Fibroblast of upper back skin (primary cell): Measurements from ENCODE around the gene TAS1R3.

Experiments used
- DNase-seq: peaks from one replicate; pipeline ENCODE4 v3.0.0-alpha.2; 2013

Gene TAS1R3

GRCh38 chr1:1324524-1325287, 6.4 kb upstream of the TAS1R3 start, which contains the start of the genes CPTP and INTS11:
CPTP (plus strand) TSS chr1:1324802; CDS start chr1:1326911, 2,109 bp downstream.
INTS11 (minus strand) TSS chr1:1324660; CDS start chr1:1324608, 52 bp downstream.
- DNase-seq = peak; percentile 90

DNA sequence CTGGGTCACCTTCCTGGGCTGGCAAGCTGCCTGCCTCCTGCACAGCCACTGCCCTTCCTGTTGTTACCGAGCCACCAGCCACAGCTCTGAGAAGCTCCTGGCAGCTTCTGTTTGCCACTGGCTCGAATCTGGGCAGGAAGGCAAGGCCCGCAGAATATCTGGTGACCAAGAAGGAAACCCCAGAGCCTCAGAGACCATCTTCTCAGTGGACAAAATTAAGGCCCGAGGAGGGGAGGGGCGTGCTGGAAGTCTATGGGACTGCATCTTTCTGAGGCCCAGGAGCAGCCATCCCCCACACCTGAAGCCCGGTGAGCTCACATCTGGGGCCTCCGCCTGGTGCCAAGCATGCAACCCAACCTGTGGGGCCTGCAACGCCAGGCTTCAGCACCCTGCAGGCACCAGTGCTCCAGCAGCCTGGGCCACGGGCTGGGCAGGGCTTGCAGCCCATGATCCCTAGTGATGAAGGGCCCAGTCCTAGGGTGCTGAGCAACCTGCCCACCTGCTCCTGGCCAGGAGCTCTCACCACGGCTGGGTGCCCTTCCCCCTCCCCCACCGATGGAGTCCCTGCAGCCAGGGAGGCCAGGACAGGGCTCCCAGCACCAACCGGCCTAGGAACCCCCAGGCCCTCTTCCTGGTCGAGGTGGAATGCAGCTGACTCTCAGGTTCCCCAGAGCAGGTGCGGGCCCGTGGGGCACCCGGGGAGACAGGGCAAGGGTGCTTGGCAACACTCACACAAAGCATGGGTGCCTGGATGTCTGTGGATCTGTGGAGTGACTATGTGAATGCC, 5.6 kb upstream of the TAS1R3 start:
- DNase-seq = no peak

- DNase-seq = no peak
Measured at GRCh38 chr1:1326075-1326605, 4.9 kb upstream of the TAS1R3 start.

DNA sequence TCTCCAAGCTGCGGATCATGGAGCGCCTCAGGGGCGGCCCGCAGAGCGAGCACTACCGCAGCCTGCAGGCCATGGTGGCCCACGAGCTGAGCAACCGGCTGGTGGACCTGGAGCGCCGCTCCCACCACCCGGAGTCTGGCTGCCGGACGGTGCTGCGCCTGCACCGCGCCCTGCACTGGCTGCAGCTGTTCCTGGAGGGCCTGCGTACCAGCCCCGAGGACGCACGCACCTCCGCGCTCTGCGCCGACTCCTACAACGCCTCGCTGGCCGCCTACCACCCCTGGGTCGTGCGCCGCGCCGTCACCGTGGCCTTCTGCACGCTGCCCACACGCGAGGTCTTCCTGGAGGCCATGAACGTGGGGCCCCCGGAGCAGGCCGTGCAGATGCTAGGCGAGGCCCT, 3.8 kb upstream of the TAS1R3 start:
- DNase-seq = no peak

GRCh38 chr1:1328254-1328653, 2.8 kb upstream of the TAS1R3 start:
- no peak for DNase-seq

DNA sequence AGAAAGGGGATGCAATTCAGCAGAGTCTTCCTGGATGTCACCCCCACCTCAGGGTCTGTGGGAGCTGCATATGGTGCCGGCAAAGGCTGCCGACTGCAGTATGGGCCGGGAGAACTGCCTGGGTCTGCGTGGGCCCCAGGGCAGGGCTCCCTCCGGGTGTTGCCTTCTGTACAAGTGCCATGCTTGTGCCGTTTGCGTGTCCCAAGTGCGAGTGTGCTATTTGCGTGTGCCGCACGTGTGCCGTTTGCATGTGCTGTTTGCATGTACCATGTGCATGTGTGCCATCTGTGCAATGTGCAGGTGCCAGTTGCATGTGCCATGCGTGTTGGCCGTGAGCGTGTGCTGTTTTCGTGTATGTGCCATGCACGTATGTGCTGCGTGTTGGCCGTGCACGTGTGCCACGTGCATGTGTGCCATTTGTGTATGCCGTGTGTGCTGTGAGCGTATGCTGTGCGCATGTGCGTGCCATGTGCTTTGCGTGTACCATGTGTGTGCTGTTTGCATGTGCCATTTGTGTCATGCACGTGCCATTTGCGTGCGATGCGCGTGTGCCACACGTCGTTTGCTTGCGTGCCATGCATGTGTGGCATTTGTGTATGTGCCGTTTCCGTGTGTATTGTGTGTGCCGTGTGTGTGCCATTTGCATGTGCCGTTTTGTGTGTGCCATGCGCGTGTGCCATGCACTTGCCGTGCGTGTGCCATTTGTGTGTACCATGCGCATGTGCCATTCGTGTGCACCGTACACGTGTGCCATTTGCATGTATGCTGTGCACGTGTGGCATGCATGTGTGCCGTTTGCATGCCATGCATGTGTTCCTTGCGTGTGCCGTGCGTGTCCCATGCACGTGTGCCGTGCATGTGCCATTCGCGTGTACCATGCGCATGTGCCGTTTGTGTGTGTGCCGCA, 1.5 kb upstream of the TAS1R3 start:
- DNase-seq = no peak

- no peak for DNase-seq
Measured at GRCh38 chr1:1330366-1331067, 563 bp upstream of the TAS1R3 start.

GRCh38 chr1:1332031-1332755, 1.1 kb downstream of the TAS1R3 start:
- DNase-seq = no peak

GRCh38 chr1:1332774-1333480, 1.8 kb downstream of the TAS1R3 start:
- no peak for DNase-seq

- no peak for DNase-seq
Measured at GRCh38 chr1:1333551-1334241, 2.6 kb downstream of the TAS1R3 start.

GRCh38 chr1:1334835-1335234, 3.8 kb downstream of the TAS1R3 start:
- DNase-seq = no peak

DNA sequence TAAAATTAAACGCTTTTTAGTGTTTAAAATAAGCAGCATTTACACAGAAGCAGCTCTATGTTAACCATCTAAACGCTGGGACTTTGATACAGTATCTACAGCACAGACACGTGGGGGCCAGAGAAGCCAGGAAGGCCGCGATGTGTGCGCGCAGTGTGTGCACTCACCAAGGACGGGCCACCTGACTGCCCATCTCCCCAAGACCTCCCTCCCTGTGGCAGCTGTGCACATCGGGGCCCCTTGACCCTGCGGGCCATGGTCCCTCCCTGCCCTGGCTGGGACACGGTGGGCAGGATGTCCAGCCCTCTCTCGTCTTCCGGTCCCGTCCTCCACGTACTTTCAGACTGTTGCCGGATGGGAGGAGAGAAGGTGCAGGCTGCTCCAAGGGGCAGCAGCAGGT, 4.2 kb downstream of the TAS1R3 start:
- DNase-seq = no peak

DNA sequence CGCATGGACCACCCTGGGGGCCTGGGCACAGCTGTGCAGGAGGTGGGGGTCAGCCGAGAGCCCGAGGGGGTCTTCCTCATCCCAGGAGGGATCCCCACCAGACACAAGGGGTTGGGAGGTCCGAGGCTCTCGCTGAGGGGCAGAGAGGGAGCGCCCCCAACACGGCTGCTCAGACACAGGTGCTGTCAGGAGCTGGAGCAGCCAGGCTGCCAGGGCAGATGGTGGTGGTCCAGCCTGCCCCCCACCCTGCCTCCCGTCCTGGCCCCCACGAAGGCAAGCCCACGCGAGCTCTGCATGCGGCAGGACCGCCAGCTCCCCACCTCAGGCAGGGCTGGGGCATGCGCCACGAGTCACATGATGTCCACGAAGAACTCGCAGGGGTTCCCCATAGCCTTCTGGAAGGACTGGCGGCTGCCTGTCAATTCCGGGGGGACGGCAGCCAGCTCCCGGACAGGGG, 4.7 kb downstream of the TAS1R3 start:
- no peak for DNase-seq

DNA sequence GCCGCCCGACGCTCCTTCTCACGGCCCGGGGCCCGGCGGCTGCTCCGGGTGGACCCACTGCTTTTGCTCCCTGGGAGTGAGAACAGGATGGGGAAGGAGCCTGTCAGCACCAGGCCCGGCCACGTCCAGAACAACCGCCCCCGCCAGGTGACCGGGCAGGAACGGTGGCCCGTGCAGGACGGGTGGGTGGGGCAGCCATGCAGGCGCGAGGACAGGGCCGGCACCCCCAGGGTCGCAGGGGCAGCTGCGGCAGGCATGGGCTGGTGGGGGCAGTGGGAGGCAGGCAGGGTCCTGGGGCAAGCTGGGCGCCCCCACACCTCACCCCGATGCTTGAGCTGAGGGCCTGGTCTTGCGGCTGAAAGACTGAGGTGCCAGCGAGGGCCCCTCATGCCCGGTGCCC, 5.4 kb downstream of the TAS1R3 start:
- no peak for DNase-seq

- no peak for DNase-seq
Measured at GRCh38 chr1:1336931-1337792, 6.1 kb downstream of the TAS1R3 start.

- no peak for DNase-seq
Measured at GRCh38 chr1:1337793-1338147, 6.7 kb downstream of the TAS1R3 start.

GRCh38 chr1:1338278-1338677, 7.2 kb downstream of the TAS1R3 start:
- DNase-seq = no peak

DNA sequence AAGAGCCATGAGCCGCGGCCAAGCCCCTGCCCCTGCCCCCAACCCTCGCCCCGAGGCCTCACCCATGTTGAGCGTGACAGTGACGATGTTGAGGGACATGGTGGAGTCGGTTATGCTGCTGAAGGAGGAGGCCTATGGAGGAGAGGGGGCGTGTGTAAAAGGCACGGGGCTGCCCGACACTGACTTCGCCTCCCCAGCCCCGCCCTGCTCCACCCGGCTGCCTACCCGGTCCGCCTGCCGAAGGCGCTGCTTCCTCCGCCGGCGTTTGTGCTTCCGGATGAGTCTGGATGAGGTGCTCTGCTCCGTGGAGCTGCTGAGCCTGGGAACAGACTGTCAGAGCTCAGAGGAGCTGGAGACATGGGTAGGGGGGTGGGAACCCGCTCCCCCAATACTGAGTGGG, 9.1 kb downstream of the TAS1R3 start:
- DNase-seq = no peak
